GM18519 (cell line): ENCODE results near the gene FIBCD1.

Source experiments
- ATAC-seq: cut with Tn5 transposase; IDR thresholded peaks from one replicate; pipeline ENCODE4 v1.9.1; 2021; ENCODE audit warnings: mild to moderate bottlenecking, moderate library complexity; ENCODE audit not compliant: unreplicated experiment, low FRiP score

Gene FIBCD1

DNA sequence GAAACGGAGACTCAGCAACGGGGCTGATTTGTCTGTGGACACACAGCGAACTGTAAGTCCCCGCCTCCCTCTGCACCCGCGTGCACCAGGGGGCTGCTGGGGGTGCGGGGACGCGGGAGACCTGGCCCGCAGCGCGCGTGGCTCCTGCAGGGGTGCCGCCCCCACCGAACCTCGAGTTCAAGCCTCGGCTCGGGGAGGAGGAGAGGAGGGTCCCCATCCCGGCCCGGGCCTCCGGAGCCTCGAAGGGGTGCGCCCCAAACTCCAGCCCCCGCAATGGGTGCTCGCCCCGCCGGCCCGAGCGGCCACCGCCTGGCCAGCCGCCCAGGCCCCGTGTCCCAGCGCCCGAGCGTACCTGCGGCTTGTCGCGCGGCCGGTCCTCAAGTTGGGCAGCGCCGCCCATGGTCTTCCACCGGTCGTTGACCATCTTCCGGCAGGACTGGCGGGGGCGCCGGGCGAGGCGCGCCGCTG lies 829 bp downstream of the FIBCD1 start:
- no peak for ATAC-seq

- ATAC-seq: no peak
Observed at GRCh38 chr9:130937146-130938076, 1.6 kb downstream of the FIBCD1 start.

DNA sequence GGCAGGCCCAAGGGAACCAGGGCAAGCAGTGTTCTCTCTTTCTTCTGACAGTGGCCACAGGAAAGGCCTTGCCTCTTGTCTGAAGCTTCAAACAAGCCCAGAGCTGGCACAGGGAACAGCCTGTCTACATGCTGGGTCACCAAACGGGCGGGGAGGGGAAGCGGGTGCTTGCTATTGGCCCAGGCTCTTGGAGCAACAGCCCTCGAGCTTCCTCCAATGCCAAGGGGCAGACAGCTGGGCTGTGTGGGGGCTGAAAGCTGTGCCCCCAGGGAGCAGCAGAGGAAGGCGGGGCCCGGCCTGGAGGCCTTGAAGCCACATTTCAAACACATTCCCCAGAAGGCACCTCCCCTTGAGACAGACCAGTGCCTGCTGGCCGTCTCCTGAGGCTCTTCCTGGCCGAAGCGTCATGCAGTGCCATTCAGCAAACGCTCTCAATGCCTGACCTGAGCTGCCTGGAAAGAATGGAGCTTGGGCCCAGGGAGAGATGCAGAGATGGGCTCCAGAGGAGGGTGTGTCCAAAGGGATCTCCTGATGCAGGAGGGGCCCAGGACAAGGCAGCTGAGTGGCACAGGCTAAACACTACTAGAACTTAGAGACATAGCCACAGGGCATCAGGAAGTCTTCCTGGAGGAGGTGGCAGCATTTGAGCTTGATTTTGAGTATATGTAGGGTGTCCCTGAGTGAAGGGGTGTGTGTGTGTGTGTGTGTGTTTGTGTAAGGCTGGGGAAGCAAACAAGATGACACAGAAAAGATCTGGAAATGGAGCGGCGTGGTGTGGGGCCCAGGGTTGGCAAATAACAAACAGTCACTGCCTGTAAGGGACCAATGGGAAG lies 2.5 kb downstream of the FIBCD1 start:
- no peak for ATAC-seq

- ATAC-seq: no peak
Observed at GRCh38 chr9:130935648-130936271, 3.3 kb downstream of the FIBCD1 start.

GRCh38 chr9:130934702-130935647 lies 4.1 kb downstream of the FIBCD1 start:
- no peak for ATAC-seq

DNA sequence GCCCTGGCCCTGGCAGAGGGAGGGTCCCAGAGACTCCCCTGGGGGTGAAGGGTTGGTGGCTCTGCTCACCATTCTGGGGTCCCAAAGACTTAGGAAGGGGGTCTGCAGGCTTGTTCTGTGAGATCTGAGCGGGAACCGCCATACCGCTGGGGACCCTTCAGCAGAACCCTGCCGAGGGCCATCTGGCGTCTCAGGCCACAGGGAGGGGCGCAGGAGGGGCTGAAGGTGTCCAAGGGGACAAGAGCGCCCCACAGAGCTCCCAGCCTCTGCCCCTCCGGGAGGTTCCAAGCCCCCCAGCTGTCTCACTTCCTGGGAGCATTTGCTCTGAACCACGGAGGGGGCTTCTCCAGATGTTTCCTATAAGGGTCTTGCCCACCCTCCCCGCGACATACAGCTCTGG lies 4.8 kb downstream of the FIBCD1 start:
- no peak for ATAC-seq

- no peak for ATAC-seq
Observed at GRCh38 chr9:130933114-130934046, 5.7 kb downstream of the FIBCD1 start.

- no peak for ATAC-seq
Observed at GRCh38 chr9:130932255-130933079, 6.6 kb downstream of the FIBCD1 start.

GRCh38 chr9:130931508-130932254 lies 7.4 kb downstream of the FIBCD1 start:
- ATAC-seq: no peak

GRCh38 chr9:130930804-130931349 lies 8.2 kb downstream of the FIBCD1 start:
- ATAC-seq: no peak

DNA sequence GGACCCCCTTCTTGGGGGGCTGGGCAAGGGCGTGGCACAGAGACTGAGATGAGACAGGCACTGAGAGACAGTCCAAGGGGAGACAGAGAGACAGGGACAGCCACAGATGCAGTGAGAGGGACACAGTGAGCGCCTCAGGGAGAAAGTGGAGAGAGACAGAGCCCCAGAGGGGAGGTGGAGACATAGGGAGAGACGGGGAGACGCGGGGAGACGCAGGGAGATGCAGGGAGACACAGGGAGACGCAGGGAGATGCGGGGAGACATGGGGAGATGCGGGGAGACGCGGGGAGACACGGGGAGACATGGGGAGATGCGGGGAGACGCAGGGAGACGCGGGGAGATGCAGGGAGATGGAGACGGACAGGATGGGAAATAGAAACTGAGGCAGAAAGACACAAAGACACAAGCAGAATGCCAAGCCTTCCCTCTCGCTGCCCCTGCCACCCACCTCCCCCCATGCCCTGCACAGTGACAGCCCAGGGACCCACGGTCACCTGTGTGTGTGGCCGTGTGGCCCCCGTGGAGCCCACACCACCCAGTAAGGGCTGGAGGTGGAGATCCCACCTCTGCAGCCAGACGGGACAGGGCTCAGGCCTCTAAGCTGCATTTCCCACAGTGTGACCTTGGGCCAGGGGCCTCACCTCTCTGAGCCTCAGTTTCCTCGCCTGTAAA lies 8.8 kb downstream of the FIBCD1 start:
- no peak for ATAC-seq

- no peak for ATAC-seq
Observed at GRCh38 chr9:130929571-130930038, 9.4 kb downstream of the FIBCD1 start.

DNA sequence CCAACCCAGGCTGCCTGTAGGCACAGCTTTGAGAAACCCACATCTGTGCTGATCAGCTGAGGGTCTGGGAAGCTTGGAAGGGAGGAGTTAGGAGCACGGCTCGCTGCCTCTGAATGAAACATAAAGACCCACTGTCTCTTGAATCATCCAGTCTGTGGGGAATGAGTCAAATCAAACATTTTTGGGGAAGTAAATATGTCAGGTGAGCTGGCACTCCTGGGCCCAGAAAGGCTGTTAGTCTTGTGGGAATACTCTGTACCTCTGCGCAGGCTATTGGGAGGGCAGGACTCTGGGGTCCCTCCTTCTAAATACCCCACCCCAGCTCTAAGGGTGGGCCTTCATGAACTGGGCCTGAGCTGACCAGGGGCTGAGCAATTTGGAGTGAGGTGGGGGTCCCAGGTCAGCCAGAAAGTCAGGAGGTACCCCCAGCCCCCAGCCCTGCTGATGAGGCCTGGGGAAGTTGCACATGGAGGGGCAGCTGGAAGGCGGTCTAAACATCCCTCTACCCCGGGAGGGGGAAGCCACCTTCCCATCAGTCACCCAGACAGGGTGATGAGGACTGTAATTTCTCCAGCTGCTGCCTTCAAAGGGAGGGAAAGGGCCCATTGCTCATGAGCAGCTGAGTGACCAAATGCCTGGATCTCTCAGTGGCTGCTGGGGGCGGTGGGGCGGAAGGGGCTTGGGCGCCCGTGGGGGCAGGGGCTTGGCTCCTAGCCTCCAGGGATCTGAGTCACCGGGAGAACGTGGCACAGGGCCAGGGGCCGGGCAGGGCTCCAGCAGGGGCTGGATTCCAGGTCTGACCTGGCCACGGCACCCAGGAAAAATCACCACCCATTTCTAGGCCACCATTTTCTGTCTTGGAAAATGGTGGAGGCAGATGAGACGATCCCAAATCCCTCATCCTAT lies 10.8 kb downstream of the FIBCD1 start:
- ATAC-seq: no peak

- ATAC-seq: no peak
Observed at GRCh38 chr9:130927338-130927737, 11.7 kb downstream of the FIBCD1 start.

GRCh38 chr9:130925050-130925678 lies 13.9 kb downstream of the FIBCD1 start:
- ATAC-seq: no peak
